ENCODE measurements around the gene TMCC1. TPM values are rescaled to one million over a fixed set of nuclear protein-coding genes. Genes with fewer than 3 reads are reported as not detected.

The TMCC1 gene
- total and polyA plus RNA-seq, 2 donors (not counting 3 experiments of a cell fraction or from before 2014, with no cell fraction given) = 17.4 to 38.4 TPM

DNA sequence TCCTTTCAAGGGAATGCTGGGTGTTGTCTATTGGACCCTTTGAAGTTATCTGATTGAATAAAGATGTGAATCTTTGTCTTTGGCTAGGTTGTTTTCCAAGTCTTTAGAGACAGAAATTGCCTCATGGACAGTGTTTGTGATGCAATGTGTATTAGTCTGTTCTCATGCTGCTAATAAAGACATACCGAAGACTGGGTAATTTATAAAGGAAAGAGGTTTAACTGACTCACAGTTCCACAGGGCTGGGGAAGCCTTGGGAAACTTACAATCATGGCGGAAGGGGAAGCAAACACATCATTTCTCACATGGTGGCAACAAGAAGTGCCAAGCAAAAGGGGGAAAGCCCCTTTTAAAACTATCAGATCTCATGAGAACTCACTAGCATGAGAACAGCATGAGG is 198.3 kb downstream of the TMCC1 start:
- dilution Hi-C loops (cut with MboI; ENCODE audit: extremely low pct_ligation_motif_present, low sequenced_read_pairs) (no loop called here), intact Hi-C loops (cut with micrococcal nuclease) (no loop called here)
- TF ChIP-seq, protein P1, sequence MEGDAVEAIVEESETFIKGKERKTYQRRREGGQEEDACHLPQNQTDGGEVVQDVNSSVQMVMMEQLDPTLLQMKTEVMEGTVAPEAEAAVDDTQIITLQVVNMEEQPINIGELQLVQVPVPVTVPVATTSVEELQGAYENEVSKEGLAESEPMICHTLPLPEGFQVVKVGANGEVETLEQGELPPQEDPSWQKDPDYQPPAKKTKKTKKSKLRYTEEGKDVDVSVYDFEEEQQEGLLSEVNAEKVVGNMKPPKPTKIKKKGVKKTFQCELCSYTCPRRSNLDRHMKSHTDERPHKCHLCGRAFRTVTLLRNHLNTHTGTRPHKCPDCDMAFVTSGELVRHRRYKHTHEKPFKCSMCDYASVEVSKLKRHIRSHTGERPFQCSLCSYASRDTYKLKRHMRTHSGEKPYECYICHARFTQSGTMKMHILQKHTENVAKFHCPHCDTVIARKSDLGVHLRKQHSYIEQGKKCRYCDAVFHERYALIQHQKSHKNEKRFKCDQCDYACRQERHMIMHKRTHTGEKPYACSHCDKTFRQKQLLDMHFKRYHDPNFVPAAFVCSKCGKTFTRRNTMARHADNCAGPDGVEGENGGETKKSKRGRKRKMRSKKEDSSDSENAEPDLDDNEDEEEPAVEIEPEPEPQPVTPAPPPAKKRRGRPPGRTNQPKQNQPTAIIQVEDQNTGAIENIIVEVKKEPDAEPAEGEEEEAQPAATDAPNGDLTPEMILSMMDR (IDR thresholded peaks at IDR 0.05; ENCODE audit: extremely low read depth in 1 of 2, insufficient read depth in 1 of 2, low read depth in 1 of 2, low read length in 2 of 2) = no peak
- TF ChIP-seq, protein P2, sequence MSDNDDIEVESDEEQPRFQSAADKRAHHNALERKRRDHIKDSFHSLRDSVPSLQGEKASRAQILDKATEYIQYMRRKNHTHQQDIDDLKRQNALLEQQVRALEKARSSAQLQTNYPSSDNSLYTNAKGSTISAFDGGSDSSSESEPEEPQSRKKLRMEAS (IDR thresholded peaks at IDR 0.05; ENCODE audit: insufficient read depth, insufficient read length) = no peak
- no peak for TF ChIP-seq GATA2 (IDR thresholded peaks at IDR 0.05; ENCODE audit: insufficient read depth, insufficient read length, low read depth, low read length)
- no peak for TF ChIP-seq POLR2A (IDR thresholded peaks at IDR 0.05; ENCODE audit: low read depth, low read length)
- no peak for TF ChIP-seq EZH2 (IDR thresholded peaks at IDR 0.05; ENCODE audit: borderline replicate concordance, low read depth, low read length, severe bottlenecking)
- TF ChIP-seq JUN (IDR thresholded peaks at IDR 0.05; ENCODE audit: borderline replicate concordance, insufficient read depth, insufficient read length, low read depth) = no peak
- TF ChIP-seq POLR2AphosphoS5 (IDR thresholded peaks at IDR 0.05; ENCODE audit: insufficient read depth, low read depth, low read length) = no peak
- TF ChIP-seq FOS (IDR thresholded peaks at IDR 0.05; ENCODE audit: borderline replicate concordance, insufficient read depth, low read length) = no peak
- TF ChIP-seq MYC (IDR thresholded peaks at IDR 0.05; ENCODE audit: low read depth, low read length) = no peak
- H3K27ac ChIP-seq (ENCODE audit: insufficient read depth, low read depth, low read length) = no peak overlapping the region
- no peaks in the 10 kb centered on the region for H3K79me2 ChIP-seq (ENCODE audit: control insufficient read depth, insufficient read depth, low read length)
- H2AFZ ChIP-seq (ENCODE audit: low read depth, low read length) = no peak overlapping the region
- POLR2A ChIA-PET = no interaction called here
- CTCF ChIA-PET = interaction anchor here (0.6 kb wide), 1 partner anchor 61 kb away, joined by 3 read pairs; no protein-coding TSS in a partner anchor
- no TSS peak for BruUV-seq (replicated peaks)
- H3K27me3 ChIP-seq (ENCODE audit: control insufficient read depth in 2 of 2, insufficient read depth in 2 of 2, low read length in 2 of 2) = no peaks in the 10 kb centered on the region
- no peak overlapping the region for H3K4me2 ChIP-seq (ENCODE audit: insufficient read depth, low read length)
- H4K20me1 ChIP-seq (replicated peaks; ENCODE audit: control insufficient read depth, extremely low read depth, insufficient read depth, low read length) = peaks cover 6% of the 10 kb centered on the region
- no peak for DNase-seq (ENCODE audit: low read depth, low spot score)
- H3K9ac ChIP-seq (replicated peaks; ENCODE audit: extremely low read depth, insufficient read depth, low read length) = no peak overlapping the region
- no peaks in the 10 kb centered on the region for H3K36me3 ChIP-seq (ENCODE audit: control insufficient read depth in 2 of 2, extremely low read depth in 1 of 2, insufficient read depth in 2 of 2, low read length in 2 of 2)
- H3K9me1 ChIP-seq (replicated peaks; ENCODE audit: control insufficient read depth, extremely low read depth, insufficient read depth, low read length) = no peaks in the 10 kb centered on the region
- no peak overlapping the region for H3K4me3 ChIP-seq (replicated peaks in 1 of 3; ENCODE audit: insufficient read depth in 1 of 3, low read depth in 1 of 3, low read length in 3 of 3)
- FAIRE-seq = no peak
- H3K9me3 ChIP-seq (replicated peaks; ENCODE audit: control insufficient read depth, insufficient read depth, low read length) = no peaks in the 10 kb centered on the region
- no peaks in the 10 kb centered on the region for H3K4me1 ChIP-seq (ENCODE audit: control insufficient read depth, extremely low read depth, insufficient read depth, low read length)
